ENCODE measurements around the gene CARMIL3.
"Not testable (repeated sequence)": the region's sequence is repeated elsewhere in the genome, so short reads cannot be mapped to it uniquely, and the experiment has no call there.

Gene CARMIL3

DNA sequence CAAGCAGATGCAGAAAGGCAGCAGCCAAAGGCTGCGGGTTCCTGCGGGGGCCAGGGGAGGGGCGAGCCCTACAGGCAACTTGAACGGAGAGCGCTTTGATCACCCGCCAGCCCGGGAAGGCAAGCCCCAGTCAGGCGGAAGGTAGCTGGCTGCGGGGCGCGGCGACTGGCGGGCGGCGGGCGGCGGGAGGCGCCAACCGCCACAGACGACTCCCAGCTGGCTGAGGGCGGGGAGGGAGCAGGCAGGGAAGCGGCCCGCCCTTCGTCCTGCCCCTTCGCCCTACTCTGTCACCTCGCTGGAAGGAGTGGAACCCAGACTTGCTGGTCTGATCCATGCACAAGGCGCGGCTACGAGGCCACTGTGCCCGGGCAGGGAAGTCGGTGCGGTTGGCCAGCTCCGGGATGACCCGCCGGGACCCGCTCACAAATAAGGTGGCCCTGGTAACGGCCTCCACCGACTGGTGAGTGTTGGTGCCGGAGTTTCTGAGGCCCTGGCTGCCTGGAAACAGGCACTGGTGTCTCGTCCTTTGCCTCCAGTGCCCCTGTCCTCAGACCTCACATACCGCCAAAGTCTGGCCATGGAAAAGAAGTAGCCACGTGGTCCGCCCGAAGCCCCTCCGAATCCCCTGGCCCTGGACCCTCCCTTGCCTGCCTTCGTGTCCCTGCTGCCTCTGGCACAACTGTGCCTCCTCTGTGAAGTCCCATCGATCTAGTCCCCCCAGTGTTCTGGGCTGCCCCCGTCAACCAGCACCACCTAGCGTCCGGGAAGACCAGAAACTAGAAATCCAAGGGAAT, 15.4 kb upstream of the CARMIL3 start:
- Histone ChIP-seq H3K27me3 (ENCODE audit: insufficient read depth, low read length, poor library complexity, severe bottlenecking) (no peaks in the 10 kb centered on the region), H3K4me1 (ENCODE audit: insufficient read depth, low read length, poor library complexity, severe bottlenecking) (peaks cover 15% of the 10 kb centered on the region), H3K9me3 (ENCODE audit: insufficient read depth, low read depth, low read length) (peaks cover 16% of the 10 kb centered on the region), H3K9ac (ENCODE audit: low read depth, low read length, poor library complexity, severe bottlenecking) (peak overlapping the region; percentile 97), H3K4me2 (ENCODE audit: low read depth, low read length, poor library complexity, severe bottlenecking) (peak overlapping the region; percentile 77), H4K20me1 (ENCODE audit: insufficient read depth, low read length, poor library complexity, severe bottlenecking) (no peaks in the 10 kb centered on the region), H3F3A (ENCODE audit: low read depth) (no peaks in the 10 kb centered on the region), H3K9me2 (replicated peaks; ENCODE audit: low read depth, low read length) (no peaks in the 10 kb centered on the region), H3K36me3 (ENCODE audit: insufficient read depth, low read length) (no peaks in the 10 kb centered on the region), H3K79me2 (ENCODE audit: insufficient read depth, low read length) (no peaks in the 10 kb centered on the region), H3K4me3 (ENCODE audit: low read length, poor library complexity, severe bottlenecking) (peak overlapping the region; percentile 97), H2AFZ (ENCODE audit: low read length) (peak overlapping the region; percentile 97)
- TF ChIP-seq EZH2phosphoT487 (IDR thresholded peaks at IDR 0.05; ENCODE audit: borderline replicate concordance), result no peak
- TF ChIP-seq, protein P1, sequence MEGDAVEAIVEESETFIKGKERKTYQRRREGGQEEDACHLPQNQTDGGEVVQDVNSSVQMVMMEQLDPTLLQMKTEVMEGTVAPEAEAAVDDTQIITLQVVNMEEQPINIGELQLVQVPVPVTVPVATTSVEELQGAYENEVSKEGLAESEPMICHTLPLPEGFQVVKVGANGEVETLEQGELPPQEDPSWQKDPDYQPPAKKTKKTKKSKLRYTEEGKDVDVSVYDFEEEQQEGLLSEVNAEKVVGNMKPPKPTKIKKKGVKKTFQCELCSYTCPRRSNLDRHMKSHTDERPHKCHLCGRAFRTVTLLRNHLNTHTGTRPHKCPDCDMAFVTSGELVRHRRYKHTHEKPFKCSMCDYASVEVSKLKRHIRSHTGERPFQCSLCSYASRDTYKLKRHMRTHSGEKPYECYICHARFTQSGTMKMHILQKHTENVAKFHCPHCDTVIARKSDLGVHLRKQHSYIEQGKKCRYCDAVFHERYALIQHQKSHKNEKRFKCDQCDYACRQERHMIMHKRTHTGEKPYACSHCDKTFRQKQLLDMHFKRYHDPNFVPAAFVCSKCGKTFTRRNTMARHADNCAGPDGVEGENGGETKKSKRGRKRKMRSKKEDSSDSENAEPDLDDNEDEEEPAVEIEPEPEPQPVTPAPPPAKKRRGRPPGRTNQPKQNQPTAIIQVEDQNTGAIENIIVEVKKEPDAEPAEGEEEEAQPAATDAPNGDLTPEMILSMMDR (conservative IDR thresholded peaks at IDR 0.05; ENCODE audit: low read length), result peak; percentile 85

DNA sequence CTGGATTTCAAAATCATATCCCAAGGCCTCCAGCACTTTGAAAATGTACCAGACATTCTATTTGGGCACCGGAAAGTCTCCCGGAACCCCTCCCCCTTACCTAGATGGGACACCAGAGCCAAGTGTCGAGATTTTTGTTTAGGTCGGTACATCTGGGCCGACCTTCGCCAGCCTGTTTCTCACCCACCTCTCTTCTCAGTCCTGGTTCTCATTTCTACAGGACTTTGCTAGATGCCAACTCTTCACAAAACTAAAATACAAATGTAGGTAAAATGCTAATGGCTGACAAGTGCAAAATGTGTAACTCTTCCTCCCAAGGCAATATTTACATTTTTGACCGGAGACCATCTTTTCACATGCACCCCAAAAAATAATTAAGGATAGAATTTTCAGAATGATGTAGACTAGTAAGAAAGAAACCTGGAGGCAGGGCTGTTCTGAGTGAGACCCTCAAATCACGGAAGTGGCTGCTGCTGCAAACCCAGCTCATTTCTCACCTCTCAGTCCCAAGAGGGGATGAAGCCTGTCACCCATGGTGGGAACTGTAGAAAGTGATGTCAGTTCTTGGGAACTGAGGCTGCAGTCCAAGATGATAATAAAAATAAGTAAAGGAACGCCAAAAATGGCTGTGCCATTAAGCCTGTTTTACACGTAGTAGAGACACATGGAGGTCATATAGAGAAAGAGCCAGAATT, 14.7 kb upstream of the CARMIL3 start:
- H3K27me3 ChIP-seq (ENCODE audit: insufficient read depth, low read length, poor library complexity, severe bottlenecking); H3K9me2 ChIP-seq (replicated peaks; ENCODE audit: low read depth, low read length); H3K36me3 ChIP-seq (ENCODE audit: insufficient read depth, low read length); H3K79me2 ChIP-seq (ENCODE audit: insufficient read depth, low read length); H4K20me1 ChIP-seq (ENCODE audit: insufficient read depth, low read length, poor library complexity, severe bottlenecking); H3F3A ChIP-seq (ENCODE audit: low read depth): not testable (repeated sequence)
- Histone ChIP-seq H2AFZ (ENCODE audit: low read length) (peak overlapping the region; percentile 97; the same call in 1 of the 2 replicates), H3K4me3 (ENCODE audit: low read length, poor library complexity, severe bottlenecking) (peak overlapping the region; percentile 97), H3K9me3 (ENCODE audit: insufficient read depth, low read depth, low read length) (peaks cover 12% of the 10 kb centered on the region), H3K4me1 (ENCODE audit: insufficient read depth, low read length, poor library complexity, severe bottlenecking) (peaks cover 15% of the 10 kb centered on the region), H3K4me2 (ENCODE audit: low read depth, low read length, poor library complexity, severe bottlenecking) (peak overlapping the region; percentile 77), H3K9ac (ENCODE audit: low read depth, low read length, poor library complexity, severe bottlenecking) (peak overlapping the region; percentile 97)

DNA sequence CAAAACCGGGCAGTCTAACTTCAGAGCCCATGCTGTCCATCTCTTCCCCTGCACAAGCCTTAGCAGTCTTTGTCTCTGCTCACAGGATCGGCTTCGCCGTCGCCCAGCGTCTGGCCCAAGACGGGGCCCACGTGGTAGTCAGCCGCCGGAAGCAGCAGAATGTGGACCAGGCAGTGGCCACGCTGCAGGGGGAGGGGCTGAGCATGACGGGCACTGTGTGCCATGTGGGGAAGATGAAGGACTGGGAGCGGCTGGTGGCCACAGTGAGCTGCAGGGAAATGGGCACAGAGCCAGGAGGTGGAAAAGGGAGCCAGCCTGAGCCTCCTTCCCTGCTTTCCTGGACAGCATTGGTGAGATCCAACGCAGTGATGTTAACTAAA, 14.2 kb upstream of the CARMIL3 start:
- no peaks in the 10 kb centered on the region for H3K36me3 ChIP-seq (ENCODE audit: insufficient read depth, low read length)
- H3K9ac ChIP-seq (ENCODE audit: low read depth, low read length, poor library complexity, severe bottlenecking), result no peak overlapping the region
- H3K9me2 ChIP-seq (replicated peaks; ENCODE audit: low read depth, low read length), result no peaks in the 10 kb centered on the region
- H3K4me3 ChIP-seq (ENCODE audit: low read length, poor library complexity, severe bottlenecking), result no peak overlapping the region
- peak overlapping the region; percentile 48 for H3K4me2 ChIP-seq (ENCODE audit: low read depth, low read length, poor library complexity, severe bottlenecking)
- H3K79me2 ChIP-seq (ENCODE audit: insufficient read depth, low read length), result no peaks in the 10 kb centered on the region
- no peaks in the 10 kb centered on the region for H3F3A ChIP-seq (ENCODE audit: low read depth)
- H4K20me1 ChIP-seq (ENCODE audit: insufficient read depth, low read length, poor library complexity, severe bottlenecking), result no peaks in the 10 kb centered on the region
- peaks cover 15% of the 10 kb centered on the region for H3K4me1 ChIP-seq (ENCODE audit: insufficient read depth, low read length, poor library complexity, severe bottlenecking)
- no peaks in the 10 kb centered on the region for H3K27me3 ChIP-seq (ENCODE audit: insufficient read depth, low read length, poor library complexity, severe bottlenecking)
- H2AFZ ChIP-seq (ENCODE audit: low read length), result no peak overlapping the region
- TF ChIP-seq EZH2phosphoT487 (IDR thresholded peaks at IDR 0.05; ENCODE audit: borderline replicate concordance), result no peak
- TF ChIP-seq, protein P1 (conservative IDR thresholded peaks at IDR 0.05; ENCODE audit: low read length), result no peak
- H3K9me3 ChIP-seq (ENCODE audit: insufficient read depth, low read depth, low read length), result peaks cover 6% of the 10 kb centered on the region; the same call in 1 of the 2 replicates
